NCI-H2029 (cell line): ENCODE results near the gene TTC13.
A peak's percentile ranks its signal among the peaks of the same experiment; 100 is the strongest.

Source experiments
- DNase-seq: peaks from one replicate; lab custom pipeline; 2025; lab: John Stamatoyannopoulos, UW

The TTC13 gene

GRCh38 chr1:230868736-230869385 lies 109.8 kb downstream of the TTC13 start:
- DNase-seq, result no peak

GRCh38 chr1:230867903-230868735 lies 110.5 kb downstream of the TTC13 start, which contains the start of gene C1orf198:
Gene C1orf198 (minus strand): TSS chr1:230868521. CDS start chr1:230868512, 9 bp downstream.
- DNase-seq, result peak; percentile 19

GRCh38 chr1:230867101-230867902 lies 111.4 kb downstream of the TTC13 start:
- DNase-seq, result no peak

GRCh38 chr1:230866171-230867070 lies 112.2 kb downstream of the TTC13 start:
- DNase-seq, result no peak

- DNase-seq, result peak; percentile 31
Measured at GRCh38 chr1:230865062-230865817, 113.4 kb downstream of the TTC13 start.

- DNase-seq, result no peak
Measured at GRCh38 chr1:230864441-230864840, 114.2 kb downstream of the TTC13 start.

- DNase-seq, result no peak
Measured at GRCh38 chr1:230863449-230863848, 115.2 kb downstream of the TTC13 start.

GRCh38 chr1:230861970-230862595 lies 116.6 kb downstream of the TTC13 start:
- DNase-seq, result no peak

- DNase-seq, result no peak
Measured at GRCh38 chr1:230861489-230861888, 117.2 kb downstream of the TTC13 start.

GRCh38 chr1:230860617-230861384 lies 117.9 kb downstream of the TTC13 start:
- no peak for DNase-seq

- DNase-seq, result no peak
Measured at GRCh38 chr1:230858918-230859729, 119.5 kb downstream of the TTC13 start.

GRCh38 chr1:230858236-230858820 lies 120.3 kb downstream of the TTC13 start:
- no peak for DNase-seq

GRCh38 chr1:230857822-230858221 lies 120.8 kb downstream of the TTC13 start:
- no peak for DNase-seq

GRCh38 chr1:230857077-230857476 lies 121.6 kb downstream of the TTC13 start:
- DNase-seq, result no peak
